Fibroblast of peridontal ligament (primary cell): ENCODE results near the gene CELSR3.
A peak's percentile ranks its signal among the peaks of the same experiment; 100 is the strongest.

ENCODE experiments used
- DNase-seq: peaks from one replicate; pipeline ENCODE4 v3.0.0-alpha.2; 2010; ENCODE audit errors: extremely low read depth

CELSR3 gene

DNA sequence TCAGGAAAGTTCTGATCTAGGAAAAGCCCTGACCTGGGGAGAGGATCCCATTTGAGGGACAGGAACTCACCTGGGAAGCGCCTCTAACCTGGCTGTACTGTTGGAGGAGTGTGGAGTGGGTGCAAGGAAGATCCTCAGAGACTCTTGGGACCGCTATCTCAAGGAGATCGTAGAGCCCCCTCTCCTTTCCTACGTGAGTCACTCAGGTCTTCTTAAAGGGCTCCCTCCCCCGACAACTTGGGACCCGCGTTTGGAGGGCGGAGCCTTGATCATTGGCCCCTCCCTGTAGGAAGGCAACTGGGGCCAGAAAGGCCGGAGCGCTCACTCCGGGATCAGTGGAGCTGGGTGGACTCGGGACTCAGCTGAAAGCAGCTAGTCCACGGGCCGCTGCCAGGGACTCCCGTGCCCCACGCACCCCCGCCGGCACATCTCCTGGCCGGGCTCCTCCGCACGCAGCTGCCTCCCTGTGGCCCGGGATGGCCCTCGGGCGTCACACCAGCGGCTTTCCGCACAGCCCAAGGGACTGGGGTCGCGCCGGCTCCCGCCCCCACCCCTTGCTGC is 27.9 kb downstream of the CELSR3 start:
- peak; percentile 44 for DNase-seq

DNA sequence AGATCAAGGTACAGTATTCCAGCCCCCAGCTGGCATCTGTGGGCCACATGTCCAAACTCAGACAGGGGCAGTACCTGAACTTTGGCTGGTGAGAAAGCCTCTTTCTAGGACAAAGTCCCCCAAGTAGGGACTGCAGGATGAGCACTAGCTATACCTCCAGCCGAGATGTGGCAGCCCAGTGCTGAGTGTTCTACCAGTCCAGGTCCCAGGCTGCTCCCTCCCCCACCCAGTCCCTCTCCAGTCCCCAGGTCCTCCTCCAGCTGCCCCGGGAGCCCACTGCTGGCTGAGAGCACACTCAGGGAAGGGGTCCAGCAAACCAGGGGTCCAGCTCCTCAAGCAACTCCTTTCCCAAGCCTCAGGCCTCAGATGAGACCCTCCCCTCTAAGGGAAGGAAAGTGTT is 28.9 kb downstream of the CELSR3 start:
- DNase-seq = no peak

DNA sequence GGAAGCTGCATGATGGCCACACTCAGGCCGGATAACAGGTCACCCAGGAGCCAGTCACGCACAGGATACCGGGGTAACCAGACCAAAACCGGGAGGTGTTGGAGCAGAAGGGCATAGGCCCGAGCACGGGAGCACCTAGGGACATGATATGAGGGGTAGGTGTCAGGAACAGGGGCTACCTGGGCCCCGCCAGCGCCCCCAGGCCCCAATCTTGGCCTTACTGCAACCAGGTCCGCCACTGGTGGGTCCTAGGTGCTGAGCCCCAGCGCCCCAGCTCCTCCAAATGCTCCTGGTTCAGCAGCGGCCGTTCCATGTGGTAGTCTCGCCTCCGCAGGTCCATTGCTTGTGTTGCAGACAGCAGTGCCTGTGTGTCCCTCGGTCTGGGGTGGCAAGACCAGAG is 29.4 kb downstream of the CELSR3 start:
- DNase-seq = no peak

DNA sequence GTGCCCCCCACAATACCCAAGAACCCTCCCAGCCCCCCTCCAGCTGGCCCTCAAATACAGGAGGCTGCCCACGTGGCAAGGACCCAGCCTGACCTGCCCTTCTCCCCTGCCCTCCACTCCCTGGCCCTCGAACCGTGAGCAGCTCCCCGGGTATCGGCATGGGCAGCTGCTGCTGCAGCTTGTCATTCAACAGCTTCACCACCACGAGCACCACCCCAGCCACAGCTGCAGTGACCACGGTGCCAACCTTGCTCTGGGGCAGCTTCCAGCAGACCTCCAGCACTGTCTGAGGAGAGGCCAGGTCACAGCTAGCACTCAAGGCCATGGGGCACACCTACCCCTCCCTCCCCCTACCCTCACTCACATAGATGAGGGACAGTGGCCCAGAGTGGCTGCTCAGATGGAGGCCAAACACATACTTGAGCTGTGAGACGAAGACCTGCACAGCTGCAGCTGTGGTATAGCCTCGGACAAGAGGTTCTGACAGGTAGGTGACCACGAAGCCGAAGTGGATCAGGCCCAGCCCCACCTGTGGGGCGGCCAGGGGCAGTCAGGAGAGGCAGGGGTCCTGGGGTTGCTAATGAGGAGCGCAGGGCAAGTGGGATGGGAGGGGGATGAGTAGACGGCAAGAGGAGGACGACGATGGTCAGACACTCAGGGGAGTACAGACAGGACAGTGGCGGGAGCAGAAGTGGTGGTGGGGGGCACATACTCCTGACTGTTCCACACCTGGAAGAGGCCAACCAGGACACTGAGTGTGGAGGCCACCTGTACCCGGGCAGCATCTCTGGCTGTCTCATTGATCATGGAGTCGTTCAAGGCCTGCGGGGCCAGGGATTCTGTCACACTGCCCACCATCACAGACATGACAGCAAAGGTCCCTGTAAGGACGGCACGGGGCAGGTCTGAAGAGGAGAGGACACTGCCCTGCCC is 30.9 kb downstream of the CELSR3 start:
- DNase-seq = no peak

DNA sequence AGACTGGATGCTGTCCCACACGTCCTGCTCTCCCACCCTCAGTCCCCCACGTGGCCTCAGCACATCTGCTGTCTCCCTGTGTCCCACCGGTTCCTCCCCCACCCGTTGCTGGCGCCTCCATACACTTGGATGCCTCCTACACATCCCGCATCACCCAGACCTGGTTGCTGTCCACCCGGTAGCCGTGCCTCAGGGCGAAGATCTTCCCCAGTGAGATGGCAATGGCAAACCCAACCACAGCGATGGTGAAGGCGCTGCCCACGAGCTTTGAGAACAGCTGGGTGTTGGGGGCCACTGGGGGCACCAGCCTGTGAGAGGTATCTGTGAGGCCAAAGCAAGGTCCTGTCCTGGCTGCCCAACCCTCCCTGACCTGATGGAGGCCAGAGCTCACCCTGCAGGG is 31.9 kb downstream of the CELSR3 start:
- DNase-seq = no peak

DNA sequence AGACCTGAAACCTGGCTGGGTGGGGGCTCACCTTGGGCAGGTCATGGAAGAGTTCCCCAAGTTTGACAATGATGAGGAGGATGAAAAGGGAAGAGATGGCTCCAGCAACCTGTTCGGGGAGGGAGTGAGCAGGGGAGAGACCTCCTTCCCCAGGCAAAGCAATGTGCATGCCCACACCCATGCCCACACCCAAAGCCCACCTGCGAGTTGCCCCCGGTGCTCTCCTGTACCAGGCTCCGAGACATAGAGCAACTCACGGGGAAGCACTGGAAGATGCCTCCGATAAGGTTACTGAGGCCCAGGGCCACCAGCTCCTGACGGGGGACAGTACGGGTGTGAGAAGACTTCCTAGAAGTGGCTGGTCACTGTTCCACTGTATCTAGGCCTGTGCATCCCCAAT is 32.3 kb downstream of the CELSR3 start:
- no peak for DNase-seq

DNA sequence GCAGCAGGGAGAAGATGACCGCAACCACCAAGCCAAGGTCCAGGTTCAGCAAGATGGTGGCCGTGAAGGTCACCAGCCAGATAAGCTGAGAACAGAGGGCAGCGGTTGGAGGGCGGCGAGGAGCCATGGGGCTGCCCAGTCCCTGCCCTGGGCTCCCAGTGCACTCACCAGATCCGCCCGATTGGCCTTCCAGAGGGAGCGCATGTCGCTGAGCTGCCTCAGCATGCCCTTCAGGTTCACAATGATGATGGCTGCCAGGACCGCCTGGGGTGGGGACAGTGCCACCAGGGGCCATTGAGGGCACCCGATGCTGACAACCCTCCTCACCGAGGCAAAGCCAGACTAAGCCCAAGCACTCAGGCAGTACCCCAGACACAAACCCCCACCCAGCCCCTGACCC is 32.8 kb downstream of the CELSR3 start:
- DNase-seq = no peak

DNA sequence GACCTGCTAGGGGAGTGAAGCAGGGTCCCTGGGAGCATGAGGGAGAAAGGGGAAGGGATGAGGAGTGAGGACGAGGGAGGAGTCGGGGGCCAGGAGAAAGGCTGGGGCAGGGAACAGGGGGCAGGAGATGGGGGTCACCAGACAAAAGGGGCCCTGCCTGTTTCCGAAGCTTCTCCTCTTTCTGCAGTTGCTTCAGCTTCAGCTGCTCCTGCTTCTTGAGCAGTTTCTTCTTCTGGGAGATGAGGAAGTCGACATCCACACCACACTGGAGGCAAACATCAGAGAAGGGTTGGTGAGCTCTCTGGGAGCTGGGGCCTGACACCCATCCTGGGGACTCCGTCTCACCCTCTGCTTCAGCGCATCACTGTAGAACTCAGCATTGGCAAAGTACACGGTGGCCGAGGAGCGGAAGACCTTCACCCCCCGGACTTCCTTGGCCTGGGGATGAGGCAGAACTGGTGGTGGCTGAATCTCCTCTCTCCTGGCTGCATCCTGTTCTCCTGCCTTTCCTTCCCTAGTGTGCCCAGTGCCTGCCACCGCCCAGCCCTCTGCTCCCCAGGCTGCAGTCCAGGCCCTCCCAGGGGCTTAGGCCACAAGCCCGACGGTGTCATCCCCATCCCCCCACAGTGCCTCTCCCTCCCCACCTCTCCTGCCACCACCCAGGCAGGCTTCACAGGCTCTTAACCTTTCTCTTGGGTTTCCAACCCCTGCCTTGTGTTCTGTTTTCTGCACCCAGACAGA is 34.2 kb downstream of the CELSR3 start:
- DNase-seq = no peak

DNA sequence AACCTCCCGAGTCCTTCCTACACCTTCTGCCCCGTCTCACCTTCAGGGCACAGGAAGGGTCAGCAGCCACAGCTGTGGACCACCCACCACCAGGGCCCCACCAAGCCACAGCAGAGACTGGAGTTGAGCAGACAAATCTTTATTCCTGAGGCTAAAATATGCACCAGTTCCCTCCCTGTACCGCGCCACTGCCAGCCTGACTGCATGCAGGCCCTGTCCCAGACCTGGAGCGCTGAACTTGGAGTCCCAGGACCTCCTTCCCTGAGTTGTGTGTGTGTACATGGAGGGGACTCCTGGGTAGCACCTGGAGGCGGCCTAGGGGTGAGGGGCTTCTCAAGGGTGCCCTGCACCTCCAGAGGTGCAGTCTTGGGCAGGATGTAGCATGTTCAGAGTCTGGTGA is 37.1 kb downstream of the CELSR3 start:
- no peak for DNase-seq

DNA sequence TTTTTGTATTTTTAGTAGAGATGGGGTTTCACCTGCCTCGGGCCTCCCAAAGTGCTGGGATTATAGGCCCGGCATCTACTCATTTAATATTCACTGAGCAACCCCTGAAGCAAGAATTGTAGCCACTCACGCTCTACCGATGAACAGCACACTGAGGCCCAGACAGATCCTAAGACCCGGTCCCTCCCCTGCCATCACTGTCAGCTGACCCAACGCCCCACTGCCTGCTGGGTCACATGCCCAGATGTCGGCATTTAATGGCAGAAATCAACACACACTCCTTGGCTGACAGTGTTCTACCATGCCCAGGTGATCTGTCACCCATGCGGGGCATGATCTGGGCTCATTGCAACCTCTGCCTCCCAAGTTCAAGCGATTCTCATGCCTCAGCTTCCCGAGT is 37.9 kb downstream of the CELSR3 start:
- DNase-seq = no peak

DNA sequence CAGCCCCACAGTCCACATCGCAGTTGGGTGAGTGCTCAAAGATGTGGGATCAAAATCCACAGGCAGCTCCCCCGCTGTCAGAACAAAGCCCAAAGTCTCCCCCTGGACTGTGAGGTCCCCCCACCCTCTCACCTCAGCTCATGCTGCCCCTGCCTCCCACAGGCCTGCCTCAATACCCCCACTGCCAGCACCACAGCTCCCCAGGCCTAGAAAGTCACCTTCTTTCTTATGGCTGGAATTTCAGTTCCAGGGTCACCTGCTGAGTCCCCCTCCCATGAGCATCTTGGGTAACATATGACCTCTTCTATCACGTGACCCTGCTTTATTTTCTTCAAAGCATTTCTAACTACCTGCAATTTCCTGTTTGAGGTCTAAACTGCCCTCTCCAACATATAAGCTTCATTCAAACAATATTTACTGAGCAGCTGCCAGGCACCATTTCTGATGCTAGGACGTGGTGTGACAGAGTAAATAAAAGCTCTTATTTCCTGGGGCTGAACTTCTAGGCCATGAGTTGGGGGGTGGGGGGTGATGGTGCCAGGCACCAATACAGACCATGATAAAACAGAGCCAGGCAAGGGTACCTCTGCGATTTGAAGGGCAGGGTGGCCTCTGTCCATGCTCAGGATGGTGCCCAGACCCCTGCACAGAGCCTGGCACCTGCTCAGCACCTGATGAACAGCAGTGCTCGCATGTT is 38.7 kb downstream of the CELSR3 start:
- no peak for DNase-seq

DNA sequence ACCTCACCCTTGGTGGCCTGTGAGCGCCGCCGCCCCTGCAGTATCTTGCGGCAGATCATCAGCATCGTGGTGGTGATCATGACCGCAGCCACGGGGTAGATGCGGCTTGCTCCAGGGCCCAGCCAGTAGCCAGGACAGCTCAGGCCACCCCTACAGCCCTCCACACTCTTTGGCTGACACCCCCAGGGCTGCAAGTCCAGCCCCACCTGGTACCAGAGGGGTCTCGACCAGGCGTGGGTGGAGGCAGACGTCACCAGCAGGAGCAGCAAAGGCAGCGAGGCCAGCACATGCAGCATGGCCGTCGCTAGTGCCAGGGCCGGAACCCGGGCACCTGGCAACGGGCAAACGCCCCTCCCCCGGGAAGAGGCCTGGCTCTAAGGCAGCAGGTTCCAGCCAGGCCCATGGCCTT is 41.2 kb downstream of the CELSR3 start, which contains the start of gene TMEM89:
Gene TMEM89, minus strand, starts transcription at position 309 of the 409 bp plus-strand sequence. Its CDS starts 13 bp downstream, at position 296.
- DNase-seq = no peak

DNA sequence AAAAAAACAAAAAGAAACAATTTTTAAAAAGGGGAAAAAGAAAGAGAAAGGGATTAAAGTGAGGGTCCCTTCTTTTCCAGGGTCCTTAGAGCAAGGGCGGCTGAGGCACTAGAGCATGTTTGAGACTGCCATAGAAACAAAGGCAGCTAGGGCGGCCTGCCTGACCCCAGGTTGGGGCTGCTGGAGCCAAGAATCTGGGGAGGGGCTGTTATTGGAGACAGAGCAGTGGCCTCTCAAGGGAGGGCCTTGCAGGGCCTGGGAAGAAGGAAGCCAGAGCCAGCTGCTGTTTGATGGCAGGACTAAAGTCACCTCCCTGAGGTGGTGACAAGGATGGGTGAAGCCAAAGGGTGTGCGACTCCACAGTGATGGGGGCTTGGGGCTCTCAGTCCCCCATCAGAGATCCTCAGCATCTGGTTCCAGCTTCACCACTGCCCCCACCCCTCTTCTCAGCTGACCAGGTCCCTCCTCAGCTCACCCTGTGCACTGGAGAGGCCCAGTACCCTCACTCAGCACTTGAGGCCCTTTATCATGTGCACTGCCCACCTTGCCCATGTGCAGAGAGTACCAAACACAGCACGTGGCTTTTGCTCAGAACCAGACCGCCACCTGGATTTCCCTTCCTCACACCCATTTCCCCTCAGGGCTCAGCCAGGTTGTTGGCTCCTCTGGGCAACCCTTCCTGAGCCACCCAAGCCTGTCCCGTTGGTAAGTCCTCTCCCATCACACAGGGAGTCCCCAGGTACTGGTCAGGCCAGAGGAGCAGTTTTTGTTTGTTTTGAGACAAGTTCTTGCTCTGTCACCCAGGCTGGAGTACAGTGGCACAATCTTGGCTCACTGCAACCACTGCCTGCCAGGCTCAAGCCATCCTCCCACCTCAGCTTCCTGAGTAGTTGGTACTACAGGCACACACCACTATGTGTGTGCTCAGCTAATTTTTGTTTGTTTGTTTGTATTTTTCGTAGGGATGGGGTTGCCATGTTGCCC is 42.9 kb downstream of the CELSR3 start:
- DNase-seq = no peak

DNA sequence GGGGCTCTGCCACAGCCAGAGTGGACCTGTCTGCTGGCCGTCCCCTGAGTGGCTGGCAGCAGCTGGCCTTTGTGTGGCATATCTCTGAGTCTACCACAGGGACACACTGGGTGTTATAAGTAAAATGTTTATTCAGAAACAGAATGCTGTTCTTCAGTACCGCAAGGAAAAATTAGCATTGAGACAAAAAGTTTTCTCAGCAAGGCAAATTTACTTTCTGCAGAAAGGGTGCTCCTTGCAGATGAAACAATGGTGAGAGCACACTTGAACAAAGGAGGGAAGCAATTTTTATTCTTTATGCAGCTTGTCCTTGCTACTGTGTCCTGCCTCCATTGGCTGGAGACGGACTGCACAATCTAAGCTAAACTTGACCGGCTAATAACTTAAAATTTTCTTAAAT is 45.1 kb downstream of the CELSR3 start:
- no peak for DNase-seq

DNA sequence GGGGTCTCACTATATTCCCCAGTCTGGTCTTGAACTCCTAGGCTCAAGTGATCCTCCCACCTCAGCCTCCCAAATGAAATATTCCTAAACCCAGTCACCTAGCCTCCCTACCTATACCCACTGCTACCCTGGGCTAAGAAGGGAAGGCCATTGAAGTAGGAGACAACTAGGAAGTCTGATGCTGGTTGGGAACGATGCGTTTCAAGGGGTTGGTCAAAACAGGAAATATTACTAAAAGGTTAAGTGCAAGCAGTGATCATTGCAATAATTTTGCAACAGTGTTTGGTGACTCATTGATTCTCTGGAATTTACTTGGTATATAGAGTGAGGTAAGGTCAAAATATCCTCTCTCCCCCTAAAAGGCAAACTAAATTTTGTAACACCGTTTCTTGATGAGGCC is 48.6 kb downstream of the CELSR3 start:
- peak; percentile 87 for DNase-seq

DNA sequence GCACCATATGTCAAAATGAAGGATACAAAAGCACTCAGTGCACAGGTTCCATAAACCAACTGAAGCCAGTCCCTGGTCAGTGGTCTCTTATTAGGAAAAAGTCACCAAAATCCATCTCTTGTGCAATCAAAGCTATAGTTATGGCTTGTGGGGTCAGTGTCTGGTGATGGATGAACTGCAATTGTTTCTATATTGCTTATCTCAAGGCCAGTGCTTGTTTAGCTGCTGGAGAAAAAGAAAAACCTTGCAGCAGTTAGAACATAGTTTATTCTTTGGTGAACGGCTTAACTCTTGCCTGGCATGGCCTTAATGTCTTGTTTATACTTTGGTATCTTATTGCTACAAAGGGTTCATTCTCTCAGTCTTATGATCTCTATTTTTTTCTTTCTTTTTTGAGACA is 50.4 kb downstream of the CELSR3 start:
- DNase-seq = no peak

DNA sequence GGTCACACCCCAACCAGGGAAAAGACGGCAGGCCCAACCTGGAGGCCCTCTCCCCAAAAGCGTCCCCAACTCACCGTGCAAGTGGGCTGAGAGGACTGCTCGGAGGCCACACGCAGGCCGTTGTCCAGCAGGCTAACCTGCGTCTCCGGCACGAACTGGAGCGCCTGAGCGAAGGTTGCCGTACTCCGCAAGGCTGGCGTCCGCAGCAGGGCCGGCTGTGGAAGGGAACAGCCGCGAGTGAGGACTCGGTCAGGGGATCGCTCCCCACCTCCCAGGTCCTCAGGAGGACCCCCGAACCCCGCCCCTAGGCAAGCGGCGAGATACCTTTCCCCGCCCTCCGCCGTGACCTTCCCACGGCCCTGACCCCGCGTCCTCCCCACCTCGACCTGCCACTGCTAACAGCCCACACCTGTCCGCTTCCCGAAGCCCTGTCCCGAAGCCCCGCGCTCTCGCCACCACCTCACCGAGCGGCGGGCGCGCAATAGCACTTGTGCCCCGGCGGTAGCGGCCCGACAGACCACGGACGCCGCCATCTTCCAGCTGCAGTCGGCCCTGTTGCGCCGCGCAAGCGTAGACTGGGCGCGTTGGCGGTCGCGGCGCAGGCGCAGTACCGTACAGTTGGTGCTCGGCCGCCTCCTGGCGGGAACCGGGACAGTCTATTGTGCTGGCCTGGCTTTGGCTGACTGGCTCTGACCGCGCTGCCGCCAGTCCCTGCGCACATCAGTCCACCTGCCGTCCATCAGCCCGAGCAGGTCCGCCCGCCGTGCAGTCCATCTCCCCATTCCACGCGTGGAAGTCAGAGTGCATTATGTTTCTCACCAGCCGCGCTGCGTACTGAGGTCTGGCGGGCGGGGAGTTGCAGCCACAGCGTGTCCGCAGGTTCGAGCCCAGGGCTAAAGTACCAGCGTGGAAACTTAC is 53.3 kb downstream of the CELSR3 start, which contains the start of gene UQCRC1:
Gene UQCRC1, minus strand, starts transcription at position 559 of the 918 bp plus-strand sequence. Its CDS starts 26 bp downstream, at position 533.
- DNase-seq = peak; percentile 90

DNA sequence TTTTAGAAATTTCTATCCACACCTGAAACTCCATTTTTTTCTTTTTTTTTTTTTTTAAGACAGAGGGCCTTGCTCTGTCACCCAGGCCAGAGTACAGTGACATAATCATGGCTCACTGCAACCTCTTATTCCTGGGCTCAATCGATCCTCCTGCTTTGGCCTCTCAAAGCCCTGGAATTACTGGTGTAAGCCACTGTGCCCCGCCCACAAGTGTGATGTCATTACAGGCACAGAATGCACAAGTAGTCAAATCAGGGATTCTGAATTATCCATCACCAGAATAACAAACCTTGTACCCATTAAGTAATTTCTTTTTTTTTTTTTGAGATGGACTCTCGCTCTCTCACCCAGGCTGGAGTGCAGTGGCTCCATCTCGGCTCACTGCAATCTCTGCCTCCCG is 55.2 kb downstream of the CELSR3 start:
- DNase-seq = no peak

DNA sequence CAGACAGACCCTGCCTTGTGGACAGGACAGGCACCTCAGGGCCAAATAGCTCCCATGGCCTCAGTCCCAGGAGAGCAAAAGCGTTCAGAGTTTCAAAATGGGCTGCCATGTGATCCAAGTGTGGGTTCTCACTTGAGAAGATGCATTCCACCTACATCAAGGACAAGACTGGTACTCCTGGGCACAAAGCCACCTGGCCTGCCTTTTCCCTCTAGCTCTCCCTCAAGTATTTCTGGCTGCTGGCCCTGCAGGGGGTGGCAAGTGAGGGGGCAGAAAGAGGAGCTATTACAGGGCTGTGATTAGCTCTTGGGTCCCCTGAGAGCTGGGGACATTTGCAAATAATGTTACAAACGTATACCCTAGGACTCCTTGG is 61.1 kb downstream of the CELSR3 start:
- DNase-seq = no peak
